Stimulated activated CD8-positive, alpha-beta memory T cell treated with anti-CD3 and anti-CD28 coated beads, Interleukin-15, amount 100 ng/mL, for 24 hours (primary cell): ENCODE data around the gene CAMTA1.

Source experiments
- DNase-seq: peaks from one replicate; pipeline ENCODE4 v3.0.0-alpha.2; 2020; ENCODE audit warnings: low read depth

The CAMTA1 gene

GRCh38 chr1:7077136-7077535 lies 291.9 kb downstream of the CAMTA1 start:
- no peak for DNase-seq

- no peak for DNase-seq
These were observed 292.7 kb downstream of the CAMTA1 start for GRCh38 chr1:7077970-7078369.

- DNase-seq = no peak
These were observed 294.4 kb downstream of the CAMTA1 start for GRCh38 chr1:7079637-7080036.

- no peak for DNase-seq
These were observed 299.1 kb downstream of the CAMTA1 start for GRCh38 chr1:7084232-7084894.

- no peak for DNase-seq
These were observed 300.3 kb downstream of the CAMTA1 start for GRCh38 chr1:7085521-7085920.

- DNase-seq = no peak
These were observed 300.9 kb downstream of the CAMTA1 start for GRCh38 chr1:7086106-7086505.

- no peak for DNase-seq
These were observed 302.6 kb downstream of the CAMTA1 start for GRCh38 chr1:7087888-7088287.

- no peak for DNase-seq
These were observed 304.2 kb downstream of the CAMTA1 start for GRCh38 chr1:7089497-7089896.

GRCh38 chr1:7093297-7093696 lies 308.0 kb downstream of the CAMTA1 start:
- DNase-seq = no peak

- DNase-seq = no peak
These were observed 308.8 kb downstream of the CAMTA1 start for GRCh38 chr1:7094086-7094485.

GRCh38 chr1:7094509-7094908 lies 309.3 kb downstream of the CAMTA1 start:
- no peak for DNase-seq

- no peak for DNase-seq
These were observed 310.2 kb downstream of the CAMTA1 start for GRCh38 chr1:7095343-7095964.

GRCh38 chr1:7097938-7098592 lies 312.8 kb downstream of the CAMTA1 start:
- DNase-seq = no peak

GRCh38 chr1:7098641-7099040 lies 313.4 kb downstream of the CAMTA1 start:
- no peak for DNase-seq

GRCh38 chr1:7100479-7100878 lies 315.2 kb downstream of the CAMTA1 start:
- no peak for DNase-seq

GRCh38 chr1:7101187-7101586 lies 315.9 kb downstream of the CAMTA1 start:
- DNase-seq = no peak

- DNase-seq = no peak
These were observed 318.1 kb downstream of the CAMTA1 start for GRCh38 chr1:7103361-7103782.

GRCh38 chr1:7103874-7104273 lies 318.6 kb downstream of the CAMTA1 start:
- no peak for DNase-seq

- DNase-seq = no peak
These were observed 319.1 kb downstream of the CAMTA1 start for GRCh38 chr1:7104339-7104738.

- DNase-seq = no peak
These were observed 320.0 kb downstream of the CAMTA1 start for GRCh38 chr1:7105269-7105668.

- DNase-seq = no peak
These were observed 321.3 kb downstream of the CAMTA1 start for GRCh38 chr1:7106442-7107108.

GRCh38 chr1:7107109-7107830 lies 322.0 kb downstream of the CAMTA1 start:
- no peak for DNase-seq
